Kidney epithelial cell (primary cell): ENCODE data around the gene RAC2. TPM values are rescaled to one million over a fixed set of nuclear protein-coding genes. Genes with fewer than 3 reads are reported as not detected.

ENCODE experiments used
- DNase-seq: peaks from one replicate; pipeline ENCODE4 v3.0.0-alpha.2; 2010; ENCODE audit warnings: low read depth
- H3K27me3 ChIP-seq: 2 replicates; pipeline ENCODE4 v1.6.0; 2011; ENCODE audit warnings: low read length; ENCODE audit not compliant: control insufficient read depth, insufficient read depth
- H3K36me3 ChIP-seq: 2 replicates; pipeline ENCODE4 v1.5.1; 2011; ENCODE audit warnings: low read length; ENCODE audit not compliant: control insufficient read depth, insufficient read depth
- H3K4me3 ChIP-seq: 2 replicates; pipeline ENCODE4 v1.5.1; 2011; ENCODE audit warnings: low read depth, mild to moderate bottlenecking, control low read depth, low read length
- CTCF ChIP-seq: IDR thresholded peaks from 2 replicates; pipeline ENCODE4 v1.5.1; 2011; ENCODE audit warnings: mild to moderate bottlenecking, moderate library complexity, low read length, control low read depth, inconsistent platforms; ENCODE audit not compliant: insufficient read depth, poor library complexity, severe bottlenecking
- total RNA-seq: library from RNA; depleted of rRNA; stranded (reverse); fragments of >200 nt; gene quantifications from 2 replicates; pipeline ENCODE4 v1.2.3, GENCODE V29; 2015

The RAC2 gene
- total RNA-seq, 1 donor from 2014 or later: 24.0 TPM

GRCh38 chr22:37225481-37225880, 18.6 kb downstream of the RAC2 start:
- no peaks in the 10 kb centered on the region for H3K27me3 ChIP-seq
- no peaks in the 10 kb centered on the region for H3K36me3 ChIP-seq
- no peak for DNase-seq
- no peak for TF ChIP-seq CTCF
- H3K4me3 ChIP-seq: no peak overlapping the region

DNA sequence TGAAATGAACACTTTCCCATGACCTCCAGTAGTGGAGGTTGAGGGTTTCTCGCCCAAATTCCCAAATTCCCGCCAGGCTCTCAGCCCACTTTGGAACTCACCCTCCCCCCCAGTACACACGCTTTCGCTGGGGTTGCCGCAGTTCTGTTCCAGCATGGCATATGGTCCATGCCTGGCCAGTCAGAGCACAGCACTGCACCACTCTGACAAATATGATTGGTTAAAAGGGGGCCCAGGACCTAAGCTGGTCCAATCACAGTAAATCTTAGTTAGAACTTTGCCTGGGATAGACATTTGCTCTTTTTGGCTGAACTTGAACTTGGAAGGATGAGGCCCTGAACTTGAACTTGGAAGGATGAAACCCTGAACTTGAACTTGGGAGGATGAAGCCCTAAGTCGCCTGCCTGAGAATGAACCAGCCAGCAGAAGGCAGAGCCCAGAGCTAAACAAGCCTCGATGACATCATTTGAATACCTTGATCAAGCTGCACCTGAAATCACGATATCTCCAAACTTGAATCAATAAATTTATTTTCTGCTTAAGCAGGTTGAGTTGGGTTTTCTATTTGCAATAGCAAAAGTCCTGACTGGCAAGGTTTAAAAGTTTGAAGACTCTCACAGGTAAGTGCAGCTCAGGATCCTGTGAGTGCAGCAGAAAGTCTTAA, 19.2 kb downstream of the RAC2 start:
- TF ChIP-seq CTCF: no peak
- H3K27me3 ChIP-seq: no peaks in the 10 kb centered on the region
- no peak for DNase-seq
- no peak overlapping the region for H3K4me3 ChIP-seq
- H3K36me3 ChIP-seq: no peaks in the 10 kb centered on the region

DNA sequence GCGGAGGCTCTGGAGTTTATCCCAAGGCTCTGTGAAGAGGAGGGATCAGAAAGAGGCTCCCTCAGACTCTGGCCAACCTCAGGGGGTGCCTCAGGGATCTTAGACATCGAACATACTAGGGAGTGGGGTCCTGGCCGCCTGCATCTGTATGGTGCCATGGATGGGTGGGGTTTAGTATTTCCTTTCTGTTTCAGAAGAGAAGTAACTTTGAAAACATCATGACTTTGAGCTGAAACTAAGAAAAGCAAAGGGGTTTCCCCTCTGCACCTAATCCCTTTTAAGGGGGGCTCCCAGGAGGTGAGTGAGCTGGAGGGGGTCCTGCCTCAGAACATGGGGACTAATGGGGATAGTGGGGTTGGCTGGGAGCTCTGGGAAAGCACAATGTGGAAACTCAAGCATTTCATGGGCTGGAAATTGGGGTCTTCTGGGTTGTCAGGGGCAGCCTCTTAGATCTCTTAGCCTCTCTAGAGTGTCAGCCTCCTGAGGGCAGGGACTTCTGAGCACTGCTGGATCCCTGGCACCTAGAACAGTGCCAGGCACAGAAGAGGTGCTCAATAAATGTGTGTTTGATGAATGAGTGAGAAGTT, 20.0 kb downstream of the RAC2 start:
- DNase-seq: no peak
- Histone ChIP-seq H3K27me3 (no peaks in the 10 kb centered on the region), H3K36me3 (no peaks in the 10 kb centered on the region), H3K4me3 (no peak overlapping the region)
- no peak for TF ChIP-seq CTCF

DNA sequence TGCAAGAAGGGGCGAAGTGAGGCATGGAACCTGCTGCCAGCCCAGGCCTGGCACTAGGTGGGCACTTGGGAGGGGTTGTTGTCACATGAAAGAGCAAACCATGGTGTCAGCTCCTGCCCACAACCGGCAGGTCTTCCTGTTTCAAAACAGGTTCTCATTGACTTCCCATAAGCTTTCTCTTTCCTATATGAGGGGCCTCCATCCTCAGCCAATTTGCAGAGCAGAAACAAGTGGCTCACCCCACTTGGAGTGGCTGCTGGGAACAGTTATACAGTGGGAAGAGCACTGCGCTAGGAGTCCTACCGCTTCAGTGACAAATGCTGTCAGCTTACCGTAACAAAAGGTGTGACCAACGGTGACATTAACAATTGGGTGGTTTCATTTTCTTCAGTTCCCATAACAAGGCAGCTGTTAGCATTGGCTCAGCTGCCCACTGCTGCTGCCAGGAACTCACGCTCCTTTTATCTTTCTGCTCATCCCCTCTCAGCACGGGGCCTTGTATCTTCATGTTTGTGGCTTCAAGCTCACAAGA, 21.6 kb downstream of the RAC2 start:
- Histone ChIP-seq H3K36me3 (no peaks in the 10 kb centered on the region), H3K4me3 (no peak overlapping the region), H3K27me3 (no peaks in the 10 kb centered on the region)
- no peak for TF ChIP-seq CTCF
- DNase-seq: no peak

DNA sequence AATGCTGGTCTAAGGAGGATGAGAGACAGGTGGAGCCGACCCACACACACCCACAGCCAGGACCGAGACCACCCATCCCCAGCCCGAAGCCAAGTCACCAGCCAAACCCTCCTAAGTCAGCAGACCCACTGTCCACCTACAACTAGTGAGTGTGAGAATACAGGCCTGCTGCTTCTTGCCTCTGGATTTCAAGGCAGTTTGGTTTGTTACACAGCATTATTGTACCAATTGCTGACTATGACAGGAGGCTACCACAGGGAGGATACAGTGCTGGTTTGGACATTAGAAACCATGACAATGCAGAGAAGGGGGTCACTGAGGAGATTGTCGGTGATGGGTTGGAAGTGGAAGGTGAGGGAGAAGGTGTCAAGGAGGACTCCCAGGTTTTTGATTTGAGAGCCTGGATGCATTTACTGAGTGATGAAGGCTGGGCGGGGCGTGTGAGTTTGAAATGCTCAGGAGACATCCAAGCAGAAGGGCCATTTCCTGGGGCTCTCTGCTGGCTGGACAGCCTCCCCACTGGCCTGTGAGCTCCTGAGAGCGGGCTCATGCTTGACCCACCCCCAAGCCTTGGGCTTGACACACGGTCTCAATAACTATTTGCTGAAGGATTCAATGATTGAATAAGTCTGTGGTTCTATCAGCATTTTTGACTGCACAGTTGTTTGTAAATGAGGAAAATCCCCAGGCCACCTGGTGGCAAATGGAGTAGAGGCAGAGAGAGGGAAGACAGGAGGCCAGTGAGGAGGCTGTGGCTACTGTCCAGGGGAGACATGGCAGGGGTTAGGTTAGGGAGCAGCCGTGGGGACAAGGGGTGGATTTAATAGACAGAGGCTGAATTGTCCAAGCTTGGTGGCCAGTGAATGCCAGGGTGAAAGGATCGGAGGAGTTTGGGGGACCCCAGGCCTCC, 22.4 kb downstream of the RAC2 start:
- no peak for TF ChIP-seq CTCF
- Histone ChIP-seq H3K4me3 (no peak overlapping the region), H3K27me3 (no peaks in the 10 kb centered on the region), H3K36me3 (no peaks in the 10 kb centered on the region)
- DNase-seq: no peak
